ENCODE measurements around the gene STAT2. TPM values are rescaled to one million over a fixed set of nuclear protein-coding genes. Genes with fewer than 3 reads are reported as not detected.

Gene STAT2
- total and polyA plus RNA-seq, 10 of the 15 experiments (the other 5 are each of a cell fraction or from before 2014, with no cell fraction given) = 16.9 to 106 (median 77.9) TPM

GRCh38 chr12:56373515-56373914, 13.6 kb upstream of the STAT2 start:
- H3K36me3 ChIP-seq (ENCODE audit: control insufficient read depth in 2 of 2, insufficient read depth in 2 of 2, low read length in 1 of 2) = no peaks in the 10 kb centered on the region
- TF ChIP-seq SP1 (IDR thresholded peaks at IDR 0.05; ENCODE audit: low read depth, low read length) (no peak), ATF7 (IDR thresholded peaks at IDR 0.05; ENCODE audit: low read depth) (no peak), IRF4 (IDR thresholded peaks at IDR 0.05; ENCODE audit: low read depth, low read length) (no peak), E2F4 (IDR thresholded peaks at IDR 0.05; ENCODE audit: low read depth, low read length) (no peak), SIX5 (IDR thresholded peaks at IDR 0.05; ENCODE audit: low read depth, low read length, severe bottlenecking) (no peak), GABPA (IDR thresholded peaks at IDR 0.05; ENCODE audit: low read depth) (no peak), GATAD2B (conservative IDR thresholded peaks at IDR 0.05; ENCODE audit: low read depth) (no peak), ZNF24 (IDR thresholded peaks at IDR 0.05) (no peak), BACH1 (IDR thresholded peaks at IDR 0.05; ENCODE audit: borderline replicate concordance) (no peak), E4F1 (IDR thresholded peaks at IDR 0.05; ENCODE audit: borderline replicate concordance, partially characterized antibody) (no peak), CEBPZ (IDR thresholded peaks at IDR 0.05; ENCODE audit: low read depth, low read length) (no peak), CHD1 (IDR thresholded peaks at IDR 0.05; ENCODE audit: low read depth, low read length) (no peak)
- RAD21 ChIA-PET (ENCODE audit: unreplicated experiment) = no interaction called here
- H3K9ac ChIP-seq (ENCODE audit: control insufficient read depth, insufficient read depth, low read length) = no peak overlapping the region
- no peaks in the 10 kb centered on the region for H3K79me2 ChIP-seq (ENCODE audit: control insufficient read depth, insufficient read depth, low read length)
- SMC1A ChIA-PET (ENCODE audit: uncharacterized antibody, unreplicated experiment) = interaction anchor here (0.6 to 6.2 kb wide), 3 partner anchors 9 to 224 kb away, joined by 3 to 58 read pairs (median 5); partner anchors contain the start of gene STAT2
- CTCF ChIA-PET = no interaction called here
- in situ Hi-C loops (cut with MboI) = no loop called here
- no peaks in the 10 kb centered on the region for H4K20me1 ChIP-seq (ENCODE audit: control insufficient read depth, insufficient read depth)
- no peaks in the 10 kb centered on the region for H3K27me3 ChIP-seq (replicated peaks in 1 of 2; ENCODE audit: control insufficient read depth in 2 of 2, insufficient read depth in 2 of 2, low read length in 1 of 2)
- ATAC-seq (no peak), DNase-seq (ENCODE audit: low read depth, low spot score) (no peak), FAIRE-seq (no peak)
- H3K4me2 ChIP-seq (ENCODE audit: control insufficient read depth, insufficient read depth) = no peak overlapping the region
- H3K4me1 ChIP-seq (ENCODE audit: control insufficient read depth, insufficient read depth, low read length) = peaks cover 36% of the 10 kb centered on the region
- no peak overlapping the region for H3K27ac ChIP-seq (ENCODE audit: control insufficient read depth, insufficient read depth)
- POLR2A ChIA-PET = interaction anchor here (0.6 to 4.0 kb wide), 3 partner anchors 13 to 67 kb away, joined by 3 to 54 read pairs (median 5); partner anchors contain the start of genes APOF and STAT2
- H3K9me3 ChIP-seq (replicated peaks; ENCODE audit: control insufficient read depth, insufficient read depth, low read length) = no peaks in the 10 kb centered on the region
- BruUV-seq (replicated peaks) = no TSS peak
- WGBS (ENCODE audit: insufficient coverage, insufficient replicate concordance, low lambda C conversion rate, missing lambda C conversion rate) = 95% methylated on average over 1 of the region's 1 CpG
- intact Hi-C loops (cut with micrococcal nuclease; ENCODE audit: unreplicated experiment) = no loop called here
- H3K4me3 ChIP-seq = no peak overlapping the region
- H2AFZ ChIP-seq (ENCODE audit: control insufficient read depth, low read depth, low read length) = no peak overlapping the region

Data from GM12878 (cell line).